Testis (tissue), 3 donors: ENCODE data around the gene GLYATL3. TPM values are rescaled to one million over a fixed set of nuclear protein-coding genes. Genes with fewer than 3 reads are reported as not detected.

ENCODE experiments used
- DNase-seq: peaks from one replicate; pipeline ENCODE4 v3.0.0-alpha.2; 2019
- H3K27ac ChIP-seq, 2 donors: fragments of 200-600 bp; sonication (generic); one replicate each; pipeline ENCODE4 v1.5.1; 2019
- H3K27me3 ChIP-seq: fragments of 200-600 bp; sonication (generic); one replicate; pipeline ENCODE4 v1.5.1; 2019
- H3K36me3 ChIP-seq: fragments of 200-600 bp; sonication (generic); one replicate; pipeline ENCODE4 v1.5.1; 2017; ENCODE audit warnings: low read depth; ENCODE audit errors: missing control alignments
- H3K4me1 ChIP-seq: fragments of 200-600 bp; sonication (generic); one replicate; pipeline ENCODE4 v1.5.1; 2019
- H3K4me3 ChIP-seq, 2 donors: fragments of 200-600 bp; sonication (generic); one replicate each; pipeline ENCODE4 v1.5.1; 2017 to 2019
- H3K9me3 ChIP-seq: fragments of 200-600 bp; sonication (generic); one replicate; pipeline ENCODE4 v1.5.1; 2017
- POLR2A ChIP-seq: fragments of 450-650 bp; IDR thresholded peaks from one replicate; pipeline ENCODE4 v1.6.1; 2017; ENCODE audit warnings: antibody characterized with exemption, mild to moderate bottlenecking, moderate library complexity
- WGBS, 2 donors: methylation state at CpG; one replicate each; pipeline ENCODE4 v1.1.5; 2018; 5-methylcytosine and 5-hydroxymethylcytosine counted together
- intact Hi-C: fragments of 100-400 bp; cut with DNase I; formaldehyde crosslinking; loops from one replicate; pipeline ENCODE4 v1.15.1; 2023; ENCODE audit warnings: low total_unique reads
- polyA plus RNA-seq: library from polyadenylated mRNA; stranded (reverse); fragments of 350-450 nt; fragmentation: Illumina TruSeq; extraction: RNeasy Lipid Tissue Mini Kit (QIAGEN cat#74804); gene quantifications from one replicate; pipeline ENCODE4 v1.2.3, GENCODE V29; 2014; ENCODE audit warnings: low read depth, low replicate concordance; ENCODE audit not compliant: insufficient read depth
- total RNA-seq, 2 donors: library from RNA; depleted of rRNA; stranded (reverse); fragments of >200 nt; gene quantifications; one replicate each; pipeline ENCODE4 v1.2.3, GENCODE V29; 2016
- TF ChIP-seq, protein P1 (sequence below), 3 experiments: fragments of 450-650 bp in 2 of 3; fragments of 200-600 bp in 1 of 3; sonication (generic) in 1 of 3; IDR thresholded peaks; one replicate each; pipeline ENCODE4 v1.5.1; 2016 to 2019; ENCODE audit warnings: antibody characterized with exemption in 3 of 3, mild to moderate bottlenecking in 2 of 3, moderate library complexity in 1 of 3

GLYATL3 gene
- total and polyA plus RNA-seq, 3 donors from 2014 or later: not detected

GRCh38 chr6:49541936-49542335 is 42.2 kb downstream of the GLYATL3 start:
- 65 to 69% methylated on average over 3 of the region's 3 CpGs for WGBS, 2 donors
- Histone ChIP-seq H3K4me3 (no peak overlapping the region), H3K9me3 (no peaks in the 10 kb centered on the region), H3K4me1 (no peaks in the 10 kb centered on the region), H3K36me3 (no peaks in the 10 kb centered on the region), H3K27me3 (no peaks in the 10 kb centered on the region), H3K27ac (peak overlapping the region; percentile 64 to 73)
- intact Hi-C loops: no loop called here
- no peak for DNase-seq
- no peak for TF ChIP-seq POLR2A
- TF ChIP-seq, protein P1, sequence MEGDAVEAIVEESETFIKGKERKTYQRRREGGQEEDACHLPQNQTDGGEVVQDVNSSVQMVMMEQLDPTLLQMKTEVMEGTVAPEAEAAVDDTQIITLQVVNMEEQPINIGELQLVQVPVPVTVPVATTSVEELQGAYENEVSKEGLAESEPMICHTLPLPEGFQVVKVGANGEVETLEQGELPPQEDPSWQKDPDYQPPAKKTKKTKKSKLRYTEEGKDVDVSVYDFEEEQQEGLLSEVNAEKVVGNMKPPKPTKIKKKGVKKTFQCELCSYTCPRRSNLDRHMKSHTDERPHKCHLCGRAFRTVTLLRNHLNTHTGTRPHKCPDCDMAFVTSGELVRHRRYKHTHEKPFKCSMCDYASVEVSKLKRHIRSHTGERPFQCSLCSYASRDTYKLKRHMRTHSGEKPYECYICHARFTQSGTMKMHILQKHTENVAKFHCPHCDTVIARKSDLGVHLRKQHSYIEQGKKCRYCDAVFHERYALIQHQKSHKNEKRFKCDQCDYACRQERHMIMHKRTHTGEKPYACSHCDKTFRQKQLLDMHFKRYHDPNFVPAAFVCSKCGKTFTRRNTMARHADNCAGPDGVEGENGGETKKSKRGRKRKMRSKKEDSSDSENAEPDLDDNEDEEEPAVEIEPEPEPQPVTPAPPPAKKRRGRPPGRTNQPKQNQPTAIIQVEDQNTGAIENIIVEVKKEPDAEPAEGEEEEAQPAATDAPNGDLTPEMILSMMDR (IDR thresholded peaks at IDR 0.05): no peak

DNA sequence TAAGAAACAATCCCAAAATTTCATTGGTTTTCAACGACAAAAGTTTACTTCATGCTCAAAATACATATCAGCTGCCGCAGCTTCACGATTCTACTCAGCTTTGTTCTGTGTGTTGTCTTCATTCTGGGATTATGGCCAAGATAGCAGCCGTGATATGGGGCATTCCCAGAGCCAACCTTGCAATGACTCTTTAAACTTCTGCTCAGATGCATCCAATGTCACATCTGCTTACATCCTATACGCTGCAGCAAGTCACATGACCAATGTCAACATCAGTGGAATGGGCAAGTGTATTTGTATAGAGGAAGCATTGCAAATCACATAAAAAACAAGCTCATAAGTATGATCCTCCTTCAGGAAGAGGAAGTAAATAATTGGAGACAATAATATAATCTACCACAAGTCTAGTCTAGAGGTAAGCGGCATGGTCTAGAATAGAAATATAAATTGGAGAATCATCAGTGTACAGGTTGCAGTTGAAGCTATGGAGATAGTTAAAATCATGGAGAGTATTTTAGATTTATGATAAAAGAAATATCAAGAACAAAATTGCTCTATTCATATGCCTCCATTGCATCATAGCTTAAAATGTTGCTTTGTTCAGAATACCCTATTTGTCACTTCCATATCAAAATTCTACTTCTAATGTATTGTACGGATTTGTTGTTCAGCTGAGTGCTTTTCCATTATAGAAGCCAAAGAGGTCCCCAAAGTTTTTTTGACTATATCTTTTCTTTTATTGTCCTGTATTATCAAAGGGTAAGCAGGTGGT is 43.5 kb downstream of the GLYATL3 start:
- WGBS, 2 donors: 65 to 77% methylated on average over 7 of the region's 7 CpGs
- peak; percentile 81 for DNase-seq
- H3K4me1 ChIP-seq: no peaks in the 10 kb centered on the region
- no peaks in the 10 kb centered on the region for H3K9me3 ChIP-seq
- H3K36me3 ChIP-seq: no peaks in the 10 kb centered on the region
- H3K27ac ChIP-seq: peak overlapping the region in 1 of 2 donors; percentile 6
- no peaks in the 10 kb centered on the region for H3K27me3 ChIP-seq
- TF ChIP-seq, protein P1 (IDR thresholded peaks at IDR 0.05): no peak
- no peak for TF ChIP-seq POLR2A
- intact Hi-C loops: no loop called here
- H3K4me3 ChIP-seq: no peak overlapping the region

- no peaks in the 10 kb centered on the region for H3K36me3 ChIP-seq
- intact Hi-C loops: no loop called here
Measured at GRCh38 chr6:49546331-49546730, 46.6 kb downstream of the GLYATL3 start.

GRCh38 chr6:49548613-49549304 is 49.0 kb downstream of the GLYATL3 start:
- WGBS, 2 donors: 67 to 71% methylated on average over 3 to 5 of the region's 5 CpGs
- TF ChIP-seq POLR2A: no peak
- TF ChIP-seq, protein P1 (IDR thresholded peaks at IDR 0.05): no peak
- Histone ChIP-seq H3K36me3 (no peaks in the 10 kb centered on the region), H3K27ac (no peak overlapping the region), H3K27me3 (no peaks in the 10 kb centered on the region), H3K9me3 (no peaks in the 10 kb centered on the region), H3K4me3 (no peak overlapping the region), H3K4me1 (peaks cover 8% of the 10 kb centered on the region)
- peak; percentile 71 for DNase-seq
- intact Hi-C loops: no loop called here

More at GRCh38 chr6:49546331-49546730, 46.6 kb downstream of the GLYATL3 start:
- Histone ChIP-seq H3K27ac (no peak overlapping the region), H3K27me3 (no peaks in the 10 kb centered on the region), H3K9me3 (no peaks in the 10 kb centered on the region), H3K4me3 (no peak overlapping the region), H3K4me1 (peaks cover 8% of the 10 kb centered on the region)
- 81 to 94% methylated on average over 1 of the region's 1 CpG for WGBS, 2 donors
- TF ChIP-seq, protein P1 (IDR thresholded peaks at IDR 0.05): no peak
- TF ChIP-seq POLR2A: no peak
- no peak for DNase-seq
